HepG2 (cell line): ENCODE measurements around the gene ZNF234. TPM values are rescaled to one million over a fixed set of nuclear protein-coding genes. Genes with fewer than 3 reads are reported as not detected.

Experiments
- CENPBD1 ChIP-seq: sonication (generic); formaldehyde crosslinking; IDR thresholded peaks from 2 replicates; pipeline ENCODE4 v1.8.0; 2022; ENCODE audit warnings: missing genetic modification reagents, low read depth, mild to moderate bottlenecking, borderline replicate concordance
- DNMT3B ChIP-seq: conservative IDR thresholded peaks from 2 replicates; pipeline ENCODE4 v1.6.1; 2016; ENCODE audit warnings: missing biosample characterization, control low read depth
- PPARG ChIP-seq: conservative IDR thresholded peaks from 2 replicates; pipeline ENCODE4 v1.6.1; 2016; ENCODE audit warnings: missing biosample characterization, missing genetic modification reagents
- SETDB1 ChIP-seq: sonication (generic); formaldehyde crosslinking; IDR thresholded peaks from 2 replicates; pipeline ENCODE4 v1.5.1; 2020; ENCODE audit warnings: missing genetic modification reagents, mild to moderate bottlenecking, borderline replicate concordance
- SIX1 ChIP-seq: sonication (generic); formaldehyde crosslinking; IDR thresholded peaks from 2 replicates; pipeline ENCODE4 v1.4.0; 2020; ENCODE audit warnings: missing genetic modification reagents, borderline replicate concordance
- TRIM22 ChIP-seq: fragments of 450-650 bp; IDR thresholded peaks from 2 replicates; pipeline ENCODE4 v1.6.1; 2017
- ZBTB44 ChIP-seq: sonication (generic); formaldehyde crosslinking; IDR thresholded peaks from 2 replicates; pipeline ENCODE4 v1.4.0; 2020; ENCODE audit warnings: missing genetic modification reagents
- ZNF362 ChIP-seq: sonication (generic); formaldehyde crosslinking; IDR thresholded peaks from 2 replicates; pipeline ENCODE4 v1.4.0; 2020; ENCODE audit warnings: missing genetic modification reagents, mild to moderate bottlenecking, borderline replicate concordance
- ZNF652 ChIP-seq: IDR thresholded peaks from 2 replicates; pipeline ENCODE4 v1.6.1; 2016; ENCODE audit warnings: low read depth, borderline replicate concordance
- ZNF704 ChIP-seq: sonication (generic); formaldehyde crosslinking; IDR thresholded peaks from 2 replicates; pipeline ENCODE4 v1.8.1; 2023; ENCODE audit warnings: mild to moderate bottlenecking, inconsistent platforms, moderate library complexity, missing genetic modification reagents, borderline replicate concordance
- ZNF777 ChIP-seq: sonication (generic); formaldehyde crosslinking; IDR thresholded peaks from 2 replicates; pipeline ENCODE4 v1.4.0; 2020; ENCODE audit warnings: missing genetic modification reagents
- polyA plus RNA-seq, 8 experiments: library from polyadenylated mRNA; depleted of rRNA in 3 of 8; stranded (reverse) in 7 of 8; unstranded in 1 of 8; fragments of >200 nt; fragmentation: Illumina TruSeq in 4 of 8; extraction: Trizol in 4 of 8; gene quantifications; 2 replicates each; pipeline versions ENCODE4 v1.2.1 to v1.2.3, GENCODE V29; 2011 to 2016; ENCODE audit warnings: low read depth in 4 of 8, missing spikeins in 1 of 8, mixed read lengths in 1 of 8; ENCODE audit not compliant: insufficient read depth in 1 of 8
- total RNA-seq, 5 experiments: library from RNA; depleted of rRNA; stranded (reverse); fragments of >200 nt; fragmentation: Illumina TruSeq; extraction: Trizol; gene quantifications; 2 replicates each; pipeline ENCODE4 v1.2.3, GENCODE V29; 2016; ENCODE audit warnings: low read depth in 1 of 5
- TF ChIP-seq, protein P1 (sequence below): sonication (generic); formaldehyde crosslinking; IDR thresholded peaks from 2 replicates; pipeline ENCODE4 v1.4.0; 2020; ENCODE audit warnings: mild to moderate bottlenecking, missing genetic modification reagents
- TF ChIP-seq, protein P2 (sequence below): sonication (generic); formaldehyde crosslinking; IDR thresholded peaks from one replicate; pipeline ENCODE4 v1.5.1; 2020; ENCODE audit warnings: mild to moderate bottlenecking, missing genetic modification reagents; ENCODE audit errors: not compliant biosample characterization

The ZNF234 gene
- total and polyA plus RNA-seq, 2 of the 13 experiments (the other 11 are each of a cell fraction or from before 2014, with no cell fraction given) = 3.5 to 11.2 TPM

- TF ChIP-seq ZNF777 (CRISPR knock-in tag) (no peak), CENPBD1 (CRISPR knock-in tag) (no peak), ZNF704 (no peak), TRIM22 (no peak), PPARG (CRISPR knock-in tag) (no peak), DNMT3B (CRISPR knock-in tag) (0 out of 2 replicates have a peak, but pooled peaks have one; percentile 63), SETDB1 (no peak), ZNF362 (CRISPR knock-in tag) (peak; percentile 69), ZBTB44 (no peak), SIX1 (peak; percentile 62; the same call in 1 of the 2 replicates), ZNF652 (CRISPR knock-in tag) (no peak)
- TF ChIP-seq, protein P1, sequence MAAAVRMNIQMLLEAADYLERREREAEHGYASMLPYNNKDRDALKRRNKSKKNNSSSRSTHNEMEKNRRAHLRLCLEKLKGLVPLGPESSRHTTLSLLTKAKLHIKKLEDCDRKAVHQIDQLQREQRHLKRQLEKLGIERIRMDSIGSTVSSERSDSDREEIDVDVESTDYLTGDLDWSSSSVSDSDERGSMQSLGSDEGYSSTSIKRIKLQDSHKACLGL (CRISPR knock-in tag) = no peak
- TF ChIP-seq, protein P2, sequence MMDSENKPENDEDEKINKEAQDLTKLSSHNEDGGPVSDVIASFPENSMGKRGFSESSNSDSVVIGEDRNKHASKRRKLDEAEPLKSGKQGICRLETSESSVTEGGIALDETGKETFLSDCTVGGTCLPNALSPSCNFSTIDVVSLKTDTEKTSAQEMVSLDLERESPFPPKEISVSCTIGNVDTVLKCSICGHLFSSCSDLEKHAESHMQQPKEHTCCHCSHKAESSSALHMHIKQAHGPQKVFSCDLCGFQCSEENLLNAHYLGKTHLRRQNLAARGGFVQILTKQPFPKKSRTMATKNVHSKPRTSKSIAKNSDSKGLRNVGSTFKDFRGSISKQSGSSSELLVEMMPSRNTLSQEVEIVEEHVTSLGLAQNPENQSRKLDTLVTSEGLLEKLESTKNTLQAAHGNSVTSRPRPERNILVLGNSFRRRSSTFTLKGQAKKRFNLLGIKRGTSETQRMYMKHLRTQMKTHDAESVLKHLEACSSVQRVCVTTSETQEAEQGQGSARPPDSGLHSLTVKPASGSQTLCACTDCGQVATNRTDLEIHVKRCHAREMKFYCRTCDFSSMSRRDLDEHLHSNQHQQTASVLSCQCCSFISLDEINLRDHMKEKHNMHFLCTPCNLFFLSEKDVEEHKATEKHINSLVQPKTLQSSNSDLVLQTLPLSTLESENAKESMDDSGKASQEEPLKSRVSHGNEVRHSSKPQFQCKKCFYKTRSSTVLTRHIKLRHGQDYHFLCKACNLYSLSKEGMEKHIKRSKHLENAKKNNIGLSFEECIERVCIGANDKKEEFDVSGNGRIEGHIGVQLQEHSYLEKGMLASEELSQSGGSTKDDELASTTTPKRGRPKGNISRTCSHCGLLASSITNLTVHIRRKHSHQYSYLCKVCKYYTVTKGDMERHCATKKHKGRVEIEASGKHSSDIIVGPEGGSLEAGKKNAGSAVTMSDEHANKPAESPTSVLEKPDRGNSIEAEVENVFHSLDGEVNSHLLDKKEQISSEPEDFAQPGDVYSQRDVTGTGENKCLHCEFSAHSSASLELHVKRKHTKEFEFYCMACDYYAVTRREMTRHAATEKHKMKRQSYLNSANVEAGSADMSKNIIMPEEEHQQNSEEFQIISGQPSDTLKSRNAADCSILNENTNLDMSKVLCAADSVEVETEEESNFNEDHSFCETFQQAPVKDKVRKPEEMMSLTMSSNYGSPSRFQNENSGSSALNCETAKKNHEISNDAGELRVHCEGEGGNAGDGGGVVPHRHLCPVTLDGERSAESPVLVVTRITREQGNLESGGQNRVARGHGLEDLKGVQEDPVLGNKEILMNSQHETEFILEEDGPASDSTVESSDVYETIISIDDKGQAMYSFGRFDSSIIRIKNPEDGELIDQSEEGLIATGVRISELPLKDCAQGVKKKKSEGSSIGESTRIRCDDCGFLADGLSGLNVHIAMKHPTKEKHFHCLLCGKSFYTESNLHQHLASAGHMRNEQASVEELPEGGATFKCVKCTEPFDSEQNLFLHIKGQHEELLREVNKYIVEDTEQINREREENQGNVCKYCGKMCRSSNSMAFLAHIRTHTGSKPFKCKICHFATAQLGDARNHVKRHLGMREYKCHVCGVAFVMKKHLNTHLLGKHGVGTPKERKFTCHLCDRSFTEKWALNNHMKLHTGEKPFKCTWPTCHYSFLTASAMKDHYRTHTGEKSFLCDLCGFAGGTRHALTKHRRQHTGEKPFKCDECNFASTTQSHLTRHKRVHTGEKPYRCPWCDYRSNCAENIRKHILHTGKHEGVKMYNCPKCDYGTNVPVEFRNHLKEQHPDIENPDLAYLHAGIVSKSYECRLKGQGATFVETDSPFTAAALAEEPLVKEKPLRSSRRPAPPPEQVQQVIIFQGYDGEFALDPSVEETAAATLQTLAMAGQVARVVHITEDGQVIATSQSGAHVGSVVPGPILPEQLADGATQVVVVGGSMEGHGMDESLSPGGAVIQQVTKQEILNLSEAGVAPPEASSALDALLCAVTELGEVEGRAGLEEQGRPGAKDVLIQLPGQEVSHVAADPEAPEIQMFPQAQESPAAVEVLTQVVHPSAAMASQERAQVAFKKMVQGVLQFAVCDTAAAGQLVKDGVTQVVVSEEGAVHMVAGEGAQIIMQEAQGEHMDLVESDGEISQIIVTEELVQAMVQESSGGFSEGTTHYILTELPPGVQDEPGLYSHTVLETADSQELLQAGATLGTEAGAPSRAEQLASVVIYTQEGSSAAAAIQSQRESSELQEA (CRISPR knock-in tag) = no peak
Measured at GRCh38 chr19:44207126-44207803, 65.9 kb downstream of the ZNF234 start (continued).
